HG03354 (cell line): Measurements from ENCODE around the gene RAP1GAP2.
"Not testable (repeated sequence)": the region's sequence is repeated elsewhere in the genome, so short reads cannot be mapped to it uniquely, and the experiment has no call there.

ENCODE experiments used
- ATAC-seq: cut with Tn5 transposase; IDR thresholded peaks from one replicate; pipeline ENCODE4 v1.9.1; 2021; ENCODE audit warnings: mild to moderate bottlenecking; ENCODE audit not compliant: unreplicated experiment, poor library complexity, severe bottlenecking

Gene RAP1GAP2

DNA sequence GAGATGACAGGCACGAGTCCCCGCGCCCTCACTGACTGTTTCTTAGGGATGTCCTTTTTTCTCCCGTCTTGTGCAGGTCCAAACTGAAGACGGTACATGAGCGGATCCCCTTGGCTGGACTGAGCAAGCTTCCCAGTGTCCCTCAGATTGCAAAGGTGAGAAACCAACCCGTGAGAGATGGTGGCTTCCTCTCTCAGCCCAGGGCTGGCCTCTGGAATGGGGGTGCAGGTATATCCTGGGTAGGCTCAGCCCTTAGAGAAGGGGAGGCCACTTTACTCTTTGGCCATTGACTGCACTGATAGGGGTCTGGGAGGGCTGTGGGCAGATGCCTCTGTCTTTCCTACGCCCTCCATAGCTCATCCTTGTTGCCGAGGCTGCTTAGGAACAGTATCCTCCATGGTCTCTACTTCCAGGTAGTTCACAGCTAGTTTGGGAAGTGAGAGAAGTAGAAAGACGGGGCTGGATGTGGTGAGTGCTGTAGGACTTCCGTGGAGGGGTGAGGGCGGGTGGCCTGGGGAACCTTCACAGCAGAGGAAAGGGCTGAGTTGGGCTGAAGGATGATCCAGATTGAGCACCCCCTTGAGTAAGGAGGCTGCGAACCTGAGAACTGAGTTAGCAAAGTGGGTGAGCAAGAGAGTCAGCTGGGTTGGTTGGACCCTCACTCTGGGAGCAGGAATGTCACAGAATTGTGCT lies 184.1 kb downstream of the RAP1GAP2 start:
- ATAC-seq = no peak

DNA sequence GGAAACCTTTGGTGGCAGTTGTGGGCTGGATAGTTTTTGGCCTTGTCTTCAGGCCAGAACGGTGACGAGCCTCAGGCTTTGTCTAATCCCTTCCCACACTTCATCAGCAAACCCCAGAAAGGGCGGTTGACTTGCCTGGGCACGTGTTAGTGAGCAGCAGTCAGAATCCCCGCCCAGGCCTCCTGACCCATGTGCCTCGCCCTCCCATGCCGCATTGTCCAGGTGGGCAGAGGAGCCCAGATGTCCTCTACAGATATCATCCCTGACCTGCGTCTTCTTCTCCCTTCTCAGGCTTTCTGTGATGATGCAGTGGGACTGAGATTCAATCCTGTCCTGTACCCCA lies 184.6 kb downstream of the RAP1GAP2 start:
- ATAC-seq = no peak

DNA sequence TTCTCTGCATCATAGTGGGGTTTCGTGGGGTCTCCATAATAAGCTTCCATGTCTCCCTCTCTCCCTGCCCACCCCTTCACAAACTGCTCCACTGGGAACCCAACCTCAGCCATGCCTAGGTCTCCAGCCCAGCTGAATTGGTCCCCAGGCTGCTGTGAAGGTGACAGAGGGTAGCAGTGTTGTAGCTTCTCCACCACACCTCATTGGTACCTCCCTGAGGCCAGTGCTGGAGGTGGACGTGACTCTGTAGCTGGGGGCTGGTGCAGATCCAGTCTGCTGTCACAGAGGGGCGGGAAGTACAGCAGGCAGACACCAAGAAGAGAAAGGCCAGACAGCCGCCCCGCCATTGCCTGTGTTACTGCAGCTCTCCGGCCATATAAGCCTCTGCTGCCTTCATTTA lies 185.1 kb downstream of the RAP1GAP2 start:
- no peak for ATAC-seq

DNA sequence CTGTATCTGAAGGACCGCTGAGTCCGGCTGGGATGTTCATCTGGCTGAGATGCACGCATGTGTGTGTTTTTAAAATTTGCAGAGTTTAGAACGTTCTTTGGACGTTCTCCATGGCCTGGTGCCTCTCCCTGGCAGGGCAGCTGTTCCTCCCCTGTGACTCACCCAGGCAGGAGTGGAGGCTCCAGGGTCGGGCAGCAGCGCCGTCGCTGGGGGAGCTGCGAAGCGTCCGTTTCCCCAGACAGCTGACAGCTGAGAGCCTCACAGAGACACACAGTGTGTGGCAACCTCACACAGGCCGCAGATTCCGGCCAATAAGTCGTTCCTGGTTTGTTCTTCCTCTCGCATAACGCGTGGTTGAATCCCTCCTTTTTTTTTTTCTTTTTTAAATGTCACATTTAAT lies 186.6 kb downstream of the RAP1GAP2 start:
- no peak for ATAC-seq

DNA sequence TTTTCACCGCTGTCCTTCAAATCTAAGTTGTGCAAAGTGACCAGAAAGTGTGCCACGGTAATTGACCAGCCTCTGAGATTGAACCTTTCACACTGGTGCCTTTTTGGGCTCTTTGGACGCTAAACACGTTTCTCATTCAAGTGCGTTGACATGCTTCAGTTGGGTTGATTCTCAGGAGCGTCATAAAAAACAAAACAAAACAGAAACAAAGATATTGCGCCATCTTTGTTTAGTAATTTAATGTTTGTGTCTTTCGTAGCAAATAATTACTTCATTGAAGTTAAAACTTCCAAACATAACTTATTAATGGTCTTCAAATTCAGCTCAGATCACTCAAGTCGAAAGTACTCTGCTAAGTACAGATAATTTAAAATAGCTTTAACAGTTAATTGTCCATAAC lies 187.0 kb downstream of the RAP1GAP2 start:
- ATAC-seq = no peak

DNA sequence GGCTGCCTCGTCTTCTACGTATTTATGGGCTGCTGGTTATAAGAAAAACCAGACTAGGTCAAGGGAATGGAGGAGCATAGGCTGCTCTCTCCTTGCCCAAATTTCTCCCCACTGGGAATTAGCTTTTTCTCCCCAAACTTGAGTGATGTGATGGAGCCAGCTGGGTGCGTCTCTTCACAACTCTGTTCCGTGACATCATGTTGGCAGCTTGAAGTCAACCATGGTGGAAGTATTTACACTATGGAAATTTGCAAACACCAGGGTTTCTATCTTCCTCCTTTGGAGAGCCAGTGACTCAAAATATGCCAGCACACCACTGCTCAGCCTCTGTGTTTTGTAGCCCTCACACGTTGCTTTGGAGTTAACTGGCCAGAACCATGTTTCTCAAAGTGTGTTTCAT lies 189.1 kb downstream of the RAP1GAP2 start:
- ATAC-seq = no peak

DNA sequence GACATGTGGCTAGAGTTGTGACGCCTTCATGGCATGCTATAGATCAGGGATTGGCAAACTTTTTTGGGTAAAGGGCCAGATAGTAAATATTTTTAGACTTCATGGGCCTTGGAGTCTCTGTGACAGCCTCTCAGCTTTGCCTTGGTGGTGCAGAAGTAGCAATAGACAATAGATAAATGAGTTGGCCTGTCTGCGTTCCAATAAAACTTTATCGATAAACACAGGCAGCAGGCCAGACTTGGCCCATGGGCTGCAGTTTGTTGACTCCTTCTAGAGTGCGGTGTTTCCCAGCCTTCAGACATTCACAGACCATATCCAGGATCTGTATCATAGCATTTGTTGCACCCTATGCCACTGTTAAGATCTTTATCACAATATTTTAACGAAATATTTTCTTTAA lies 190.7 kb downstream of the RAP1GAP2 start:
- no peak for ATAC-seq

DNA sequence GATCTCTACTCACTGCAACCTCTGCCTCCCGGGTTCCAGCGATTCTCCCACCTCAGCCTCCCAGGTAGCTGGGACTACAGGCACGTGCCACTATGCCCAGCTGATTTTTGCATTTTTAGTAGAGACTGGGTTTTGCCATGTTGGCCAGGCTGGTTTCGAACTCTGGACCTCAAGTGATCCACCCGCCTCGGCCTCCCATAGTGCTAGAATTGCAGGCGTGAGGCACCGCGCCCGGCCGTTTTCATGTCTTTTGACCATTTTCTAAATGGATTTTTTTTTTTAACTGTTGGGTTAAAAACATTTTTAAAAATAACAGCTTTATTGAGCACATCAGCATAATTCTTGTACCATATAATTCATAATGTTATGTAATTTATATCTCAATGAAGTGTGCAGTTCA lies 193.2 kb downstream of the RAP1GAP2 start:
- not testable (repeated sequence) for ATAC-seq

DNA sequence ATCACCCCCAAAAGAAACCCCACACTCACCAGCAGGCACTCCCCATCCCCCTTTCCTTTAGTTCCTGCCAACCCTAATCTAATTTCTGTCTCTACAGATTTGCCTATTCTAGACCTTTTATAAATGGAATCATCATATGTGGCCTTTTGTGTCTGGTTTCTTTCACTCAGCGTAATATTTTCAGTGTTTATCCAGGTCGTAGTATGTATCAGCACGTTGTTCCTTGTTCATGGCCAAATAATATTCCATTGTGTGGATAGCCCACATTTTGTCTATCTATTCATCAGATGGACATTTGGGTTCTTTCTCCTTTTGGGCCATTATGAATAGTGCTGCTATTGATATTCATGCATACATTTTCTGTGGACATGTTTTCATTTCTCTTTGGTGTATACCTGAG lies 193.6 kb downstream of the RAP1GAP2 start:
- no peak for ATAC-seq

DNA sequence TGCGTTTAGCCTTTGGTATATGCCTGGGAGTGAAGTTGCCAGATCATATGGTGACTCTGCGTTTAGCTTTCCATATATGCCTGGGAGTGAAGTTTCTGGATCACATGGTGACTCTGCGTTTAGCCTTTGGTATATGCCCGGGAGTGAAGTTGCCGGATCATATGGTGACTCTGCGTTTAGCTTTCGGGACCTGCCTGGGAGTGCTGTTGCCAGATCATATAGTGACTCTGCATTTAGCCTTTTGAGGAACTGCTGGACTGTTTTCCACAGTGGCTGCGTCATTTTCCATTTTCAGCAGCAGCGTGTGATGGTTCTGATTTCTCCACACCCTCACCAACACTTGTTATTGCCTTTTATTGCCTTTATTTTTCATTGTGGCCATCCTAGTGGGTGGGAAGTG lies 194.2 kb downstream of the RAP1GAP2 start:
- no peak for ATAC-seq

DNA sequence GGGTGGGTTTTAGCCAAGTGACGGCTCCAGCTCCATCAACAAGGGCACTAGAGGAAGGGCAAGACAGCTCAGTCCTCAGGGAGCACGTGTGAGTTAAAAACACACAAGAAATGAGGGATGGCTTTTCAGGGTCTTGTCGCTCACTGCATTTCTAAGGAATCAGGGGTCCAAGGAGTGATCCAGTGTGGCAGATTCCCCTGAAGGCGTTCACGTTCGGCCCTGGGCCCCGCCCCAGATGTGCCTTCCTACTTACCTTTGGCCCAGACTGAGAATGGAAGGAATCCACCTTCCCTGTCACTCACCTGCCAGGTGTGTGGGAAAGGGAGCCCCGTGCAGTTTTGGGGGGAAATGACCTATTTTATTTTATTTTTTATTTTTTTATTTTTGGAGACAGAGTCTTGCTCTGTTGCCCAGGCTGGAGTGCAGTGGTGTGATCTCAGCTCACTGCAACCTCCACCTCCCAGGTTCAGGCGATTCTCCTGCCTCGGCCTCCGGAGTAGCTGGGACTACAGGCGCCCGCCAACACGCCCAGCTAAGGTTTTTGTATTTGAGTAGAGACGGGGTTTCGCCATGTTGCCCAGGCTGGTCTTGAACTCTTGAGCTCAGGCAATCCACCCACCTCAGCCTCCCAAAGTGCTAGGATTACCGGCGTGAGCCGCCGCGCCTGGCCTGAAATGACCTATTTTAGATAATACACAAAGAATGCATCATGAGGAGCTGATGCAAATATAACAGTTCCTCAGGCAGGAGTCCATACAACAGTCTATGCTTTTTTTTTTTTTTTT lies 195.3 kb downstream of the RAP1GAP2 start:
- ATAC-seq = not testable (repeated sequence)

DNA sequence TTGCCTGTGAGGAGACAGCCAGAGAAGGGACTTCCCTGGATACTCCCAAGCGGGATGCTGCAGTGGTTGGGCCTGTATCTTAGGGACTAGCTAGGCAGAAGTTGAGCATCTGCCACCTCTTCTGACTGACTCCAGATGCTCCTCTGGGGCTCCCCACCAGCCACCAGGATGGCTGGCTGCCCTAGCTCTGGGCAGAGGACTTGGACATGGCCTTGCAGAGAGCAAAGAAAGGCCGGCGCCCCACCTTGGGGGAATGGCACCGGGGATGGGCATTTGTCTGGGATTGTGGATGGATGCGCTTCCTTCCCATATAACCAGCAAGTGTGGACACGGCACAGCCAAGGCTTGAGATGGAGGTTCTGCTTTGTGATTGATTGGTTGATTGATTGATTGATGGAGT lies 198.2 kb downstream of the RAP1GAP2 start:
- no peak for ATAC-seq

DNA sequence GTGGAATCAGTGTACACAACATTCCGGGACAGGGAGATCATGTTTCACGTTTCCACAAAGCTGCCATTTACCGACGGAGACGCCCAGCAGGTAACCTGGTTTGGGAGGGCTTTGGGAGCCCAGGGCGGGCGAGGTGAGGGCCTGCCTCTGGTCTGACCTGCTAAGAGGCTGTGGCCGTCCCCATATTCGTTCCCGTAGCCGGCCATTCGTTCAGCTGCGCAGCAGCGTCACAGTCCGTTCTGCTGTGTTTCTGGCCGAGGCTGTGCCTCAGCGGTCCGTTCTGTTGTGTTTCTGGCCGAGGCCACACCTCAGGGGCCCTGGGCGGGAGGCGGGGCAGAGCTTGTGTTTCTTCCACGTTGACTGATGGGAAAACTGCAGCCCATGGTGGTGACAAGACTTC lies 199.1 kb downstream of the RAP1GAP2 start:
- ATAC-seq = no peak

DNA sequence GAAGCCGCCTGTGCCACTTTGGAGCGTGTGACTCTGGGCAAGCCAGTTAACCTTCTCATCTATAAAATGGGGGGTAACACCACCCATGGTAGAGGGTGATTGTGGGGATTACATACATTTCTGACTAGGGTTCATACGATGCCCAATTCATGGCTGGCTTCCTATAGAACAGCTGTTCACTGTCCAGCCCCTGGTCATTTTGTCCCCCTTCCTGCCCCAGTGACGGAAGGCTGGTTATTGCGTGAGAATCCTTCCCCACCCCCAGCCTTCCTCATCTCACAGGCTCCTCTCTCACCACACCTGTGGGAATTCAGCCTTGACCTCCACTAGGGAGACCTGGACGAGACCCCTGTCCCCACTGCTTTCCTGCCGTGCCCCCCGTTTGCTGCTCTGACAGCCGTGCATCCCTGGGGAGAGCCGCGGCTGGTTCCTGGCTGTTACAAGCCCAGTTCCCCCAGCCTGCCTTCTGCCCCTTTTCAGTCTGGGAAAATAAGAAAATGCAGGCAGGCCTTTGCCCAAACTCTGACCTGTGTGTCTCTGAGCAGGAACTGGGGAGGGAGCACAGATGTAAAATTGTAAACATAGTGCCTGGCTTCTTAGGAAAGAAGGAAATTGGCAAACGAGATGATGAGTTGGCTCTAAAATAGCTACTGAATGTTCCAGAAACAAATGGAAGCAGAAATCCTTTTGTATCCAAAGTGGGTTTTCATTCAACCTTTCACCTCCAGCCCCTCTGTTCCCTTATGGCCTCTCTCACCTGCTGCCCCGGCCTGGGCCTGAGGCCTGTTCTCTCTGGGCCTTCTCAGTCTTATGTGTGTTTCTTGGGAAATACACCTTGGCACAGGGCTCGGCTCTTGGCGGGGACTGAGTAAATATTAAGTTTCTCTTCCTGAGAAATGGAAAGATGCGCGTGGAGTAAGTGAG lies 199.9 kb downstream of the RAP1GAP2 start:
- no peak for ATAC-seq

DNA sequence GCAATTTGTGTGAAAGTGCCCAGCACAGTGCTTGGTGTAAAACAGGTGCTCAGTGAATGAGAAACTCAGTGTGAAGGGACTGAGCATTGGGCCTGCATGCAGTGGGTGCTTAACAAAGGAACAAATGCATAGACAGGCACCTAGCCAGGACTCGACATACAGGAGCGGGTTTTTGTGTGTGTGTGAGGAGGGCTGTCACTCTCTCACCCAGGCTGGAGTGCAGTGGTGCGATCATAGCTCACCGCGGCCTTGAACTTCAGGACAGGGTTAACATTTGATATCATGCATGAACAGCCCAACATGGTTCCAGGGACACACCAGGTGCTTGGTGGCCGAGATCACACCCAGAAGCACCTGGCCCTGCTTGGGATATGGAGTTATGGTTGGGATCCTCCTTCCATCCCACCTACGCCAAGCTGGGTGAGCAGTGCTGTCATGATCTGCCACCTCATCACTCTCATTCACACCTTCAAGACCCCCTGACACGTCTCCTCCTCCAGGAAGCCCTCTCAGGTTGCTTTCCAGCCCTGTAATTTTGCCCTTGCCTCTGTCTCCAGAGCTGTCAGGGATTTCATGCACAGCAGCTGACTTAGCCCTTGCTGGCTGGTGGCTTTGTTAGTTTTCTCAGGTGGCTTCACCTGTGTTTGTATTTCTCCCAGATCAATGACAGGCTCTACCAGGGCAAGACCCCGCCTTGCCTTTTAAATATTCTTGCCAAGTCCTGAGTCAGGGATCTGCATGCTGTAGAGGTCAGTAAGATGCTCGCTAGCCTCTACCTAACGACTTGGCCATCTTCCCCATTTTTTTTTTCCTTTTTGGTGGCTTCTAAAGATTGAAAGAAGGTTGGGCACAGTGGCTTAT lies 200.8 kb downstream of the RAP1GAP2 start:
- ATAC-seq = no peak

DNA sequence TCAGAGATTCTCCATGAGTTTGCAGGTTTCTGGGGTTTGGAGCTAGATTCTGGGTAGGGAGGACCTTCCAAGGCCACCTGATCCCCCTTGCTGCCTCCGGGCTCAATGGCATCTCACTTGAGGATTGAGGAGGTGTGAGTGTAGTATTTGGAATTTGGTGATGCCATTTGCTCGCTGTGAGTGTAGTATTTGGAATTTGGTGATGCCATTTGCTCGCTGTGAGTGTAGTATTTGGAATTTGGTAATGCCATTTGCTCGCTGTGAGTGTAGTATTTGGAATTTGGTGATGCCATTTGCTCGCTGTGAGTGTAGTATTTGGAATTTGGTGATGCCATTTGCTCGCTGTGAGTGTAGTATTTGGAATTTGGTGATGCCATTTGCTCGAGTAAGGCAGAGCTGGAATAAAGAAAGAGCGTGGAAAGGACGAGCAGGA lies 202.2 kb downstream of the RAP1GAP2 start:
- ATAC-seq = not testable (repeated sequence)

DNA sequence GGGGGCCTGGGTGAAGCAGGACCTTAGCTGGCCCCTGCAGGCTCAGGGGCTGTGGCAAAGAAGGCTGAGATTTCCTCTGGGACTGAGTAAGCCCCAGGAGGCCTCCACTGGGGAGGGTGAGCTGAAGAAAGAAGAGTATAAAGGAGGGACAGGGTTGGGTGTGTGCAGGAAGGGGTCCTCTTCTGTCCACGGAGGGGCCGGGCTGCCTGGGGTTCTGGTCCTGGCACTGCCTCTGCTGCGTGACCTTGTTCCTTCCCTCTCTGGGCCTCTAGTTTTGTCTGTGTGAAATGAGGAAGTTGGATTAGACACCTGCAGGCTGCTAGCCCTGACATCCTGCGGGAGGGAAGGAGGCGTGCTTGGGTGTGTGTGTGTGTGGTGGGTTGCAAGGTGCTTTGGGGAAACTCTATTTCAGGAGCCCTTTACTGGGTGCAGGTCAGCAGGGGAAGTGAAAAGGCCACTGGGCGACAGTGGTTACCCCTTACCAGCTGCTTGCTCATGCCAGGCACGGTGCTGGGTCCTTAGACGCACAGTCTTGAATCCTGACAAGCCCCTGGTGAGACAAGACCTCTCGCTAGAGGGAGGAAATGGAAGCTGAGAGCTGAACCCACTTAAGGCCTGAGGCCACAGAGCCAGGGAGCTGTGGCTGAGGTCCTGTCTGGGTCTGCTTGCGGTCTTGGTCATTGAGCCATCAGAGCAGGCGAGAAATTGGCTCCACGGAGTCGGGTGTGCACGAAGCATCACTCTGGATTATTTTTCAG lies 206.5 kb downstream of the RAP1GAP2 start:
- peak; percentile 81 for ATAC-seq

DNA sequence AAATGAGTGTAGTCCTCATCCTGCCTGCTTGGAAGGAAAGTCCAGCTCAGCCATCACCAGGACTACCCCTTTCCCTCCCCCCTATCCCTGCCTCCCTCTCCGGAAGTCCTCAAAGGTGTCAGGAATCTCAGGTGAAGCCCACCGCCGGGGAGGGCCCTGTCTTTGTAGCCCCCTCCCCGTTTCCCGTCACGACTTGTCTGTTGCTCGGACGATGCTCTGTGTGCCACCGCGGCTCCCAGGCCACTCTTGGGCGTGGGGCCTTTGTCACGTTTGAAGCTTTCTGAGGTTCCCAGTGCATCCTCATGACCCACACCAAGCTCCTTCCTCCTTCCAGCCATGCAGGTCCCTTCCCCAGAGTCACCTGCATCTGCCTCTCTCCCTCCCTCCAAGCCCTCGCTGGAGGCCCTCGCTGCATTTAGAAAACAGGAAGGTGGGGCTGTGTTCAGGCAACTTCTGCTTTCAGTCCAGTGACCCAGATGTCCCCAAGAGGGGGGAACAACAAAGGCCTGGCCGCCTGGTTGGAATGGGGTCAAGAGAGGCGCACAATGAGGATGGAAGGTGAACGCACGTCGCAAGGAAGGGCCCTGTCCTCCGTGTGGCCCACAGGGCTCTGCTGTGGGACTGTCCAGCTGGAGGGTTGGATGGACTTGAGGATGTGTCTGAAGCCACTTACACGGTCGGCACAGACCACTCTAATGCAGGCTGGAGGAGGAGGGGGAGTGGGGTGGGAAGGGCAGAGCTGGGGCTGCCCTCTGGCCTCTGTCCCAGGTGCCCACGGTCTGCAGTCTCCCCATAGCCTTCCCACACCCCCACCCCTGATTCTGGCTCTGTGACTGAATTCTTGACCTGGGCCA lies 207.3 kb downstream of the RAP1GAP2 start:
- peak; percentile 32 for ATAC-seq
